GM12878 (cell line): ENCODE data around the gene AMPD2. TPM values are rescaled to one million over a fixed set of nuclear protein-coding genes. Genes with fewer than 3 reads are reported as not detected.

Source experiments
- ATAC-seq: fragments of 200-7000 bp; cut with Tn5 transposase; 3 replicates; pipeline ENCODE4 v1.9.1; 2020; ENCODE audit warnings: mild to moderate bottlenecking, moderate library complexity
- BruUV-seq: library from RNA; stranded (reverse); fragments of 400-500 nt; replicated peaks from 2 replicates; lab custom pipeline; 2021; lab: Mats Ljungman, UMichigan
- CTCF ChIA-PET: fragments of 300-600 bp; sonication (Branson Sonifier 250); formaldehyde crosslinking; extraction: SDS; loops from one replicate; lab custom pipeline; 2021; ENCODE audit warnings: inconsistent platforms; lab: Yijun Ruan, JAX
- POLR2A ChIA-PET: fragments of 350-600 bp; formaldehyde crosslinking; extraction: SDS; loops from one replicate; lab custom pipeline; 2021; ENCODE audit warnings: inconsistent platforms; lab: Charles Lee
- RAD21 ChIA-PET: fragments of 300-600 bp; sonication (Branson Sonifier 250); formaldehyde crosslinking; loops from one replicate; lab custom pipeline; 2023; ENCODE audit warnings: antibody characterized with exemption; ENCODE audit not compliant: unreplicated experiment; lab: Charles Lee
- SMC1A ChIA-PET: fragments of 300-600 bp; sonication (Branson Sonifier 250); formaldehyde crosslinking; loops from one replicate; lab custom pipeline; 2023; ENCODE audit not compliant: unreplicated experiment, uncharacterized antibody; lab: Charles Lee
- DNase-seq: peaks from one replicate; pipeline ENCODE4 v3.0.0-alpha.2; 2011; ENCODE audit warnings: low read depth, low spot score
- FAIRE-seq: peaks from 3 replicates; lab custom pipeline; 2011; peaks lifted over from hg19 to GRCh38; lab: Jason Lieb, UNC
- H2AFZ ChIP-seq: 2 replicates; pipeline ENCODE4 v1.6.0; 2011; ENCODE audit warnings: low read depth, low read length, control low read depth; ENCODE audit not compliant: control insufficient read depth
- H3K27ac ChIP-seq: 2 replicates; pipeline ENCODE4 v1.5.1; 2011; ENCODE audit warnings: control low read depth; ENCODE audit not compliant: control insufficient read depth, insufficient read depth
- H3K27me3 ChIP-seq, 2 experiments: replicated peaks in 1 of 2; 2 replicates each; pipeline versions ENCODE4 v1.6.0 to v1.6.1; 2011; ENCODE audit warnings: low read length in 1 of 2; ENCODE audit not compliant: control insufficient read depth in 2 of 2, insufficient read depth in 2 of 2
- H3K36me3 ChIP-seq, 2 experiments: 2 replicates each; pipeline ENCODE4 v1.5.1; 2011; ENCODE audit warnings: low read length in 1 of 2; ENCODE audit not compliant: control insufficient read depth in 2 of 2, insufficient read depth in 2 of 2
- H3K4me1 ChIP-seq: 2 replicates; pipeline ENCODE4 v1.6.1; 2011; ENCODE audit warnings: mild to moderate bottlenecking, low read length, moderate library complexity, mixed read lengths; ENCODE audit not compliant: control insufficient read depth, insufficient read depth
- H3K4me2 ChIP-seq: 2 replicates; pipeline ENCODE4 v1.6.0; 2011; ENCODE audit warnings: control low read depth; ENCODE audit not compliant: control insufficient read depth, insufficient read depth
- H3K4me3 ChIP-seq: fragments of 200-600 bp; sonication (generic); 2 replicates; pipeline ENCODE4 v1.5.1; 2016
- H3K79me2 ChIP-seq: 2 replicates; pipeline ENCODE4 v1.6.0; 2011; ENCODE audit warnings: low read length; ENCODE audit not compliant: control insufficient read depth, insufficient read depth
- H3K9ac ChIP-seq: 2 replicates; pipeline ENCODE4 v1.8.0; 2011; ENCODE audit warnings: low read length, control low read depth, mixed read lengths; ENCODE audit not compliant: control insufficient read depth, insufficient read depth
- H3K9me3 ChIP-seq: replicated peaks from 3 replicates; pipeline ENCODE4 v1.5.1; 2011; ENCODE audit warnings: mild to moderate bottlenecking, low read length; ENCODE audit not compliant: control insufficient read depth, insufficient read depth
- H4K20me1 ChIP-seq: 2 replicates; pipeline ENCODE4 v1.6.0; 2011; ENCODE audit not compliant: control insufficient read depth, insufficient read depth
- EED ChIP-seq: sonication (generic); IDR thresholded peaks from 2 replicates; pipeline ENCODE4 v1.6.1; 2016; ENCODE audit warnings: antibody characterized with exemption, low read depth
- POLR2A ChIP-seq: IDR thresholded peaks from 2 replicates; pipeline ENCODE4 v1.6.1; 2011; ENCODE audit warnings: low read depth, mild to moderate bottlenecking, low read length
- RAD21 ChIP-seq: IDR thresholded peaks from 2 replicates; pipeline ENCODE4 v1.6.1; 2011; ENCODE audit warnings: mild to moderate bottlenecking, low read depth, low read length, moderate library complexity; ENCODE audit not compliant: insufficient read depth
- RB1 ChIP-seq: fragments of 450-650 bp; formaldehyde crosslinking; IDR thresholded peaks from 2 replicates; pipeline ENCODE4 v1.6.1; 2017; ENCODE audit warnings: mild to moderate bottlenecking, borderline replicate concordance
- STAT1 ChIP-seq: fragments of 450-650 bp; conservative IDR thresholded peaks from 2 replicates; pipeline ENCODE4 v1.6.1; 2014; ENCODE audit warnings: antibody characterized with exemption, mild to moderate bottlenecking
- SUPT20H ChIP-seq: IDR thresholded peaks from 2 replicates; pipeline ENCODE4 v1.6.1; 2011; ENCODE audit warnings: low read depth, mild to moderate bottlenecking, low read length, moderate library complexity, borderline replicate concordance; ENCODE audit not compliant: control insufficient read depth
- TARDBP ChIP-seq: IDR thresholded peaks from 2 replicates; pipeline ENCODE4 v1.6.1; 2016; ENCODE audit warnings: borderline replicate concordance
- ZNF217 ChIP-seq: fragments of 450-650 bp; IDR thresholded peaks from 2 replicates; pipeline ENCODE4 v1.6.1; 2017; ENCODE audit warnings: antibody characterized with exemption, mild to moderate bottlenecking
- WGBS: methylation state at CpG from one replicate; pipeline ENCODE4 v1.1.6; 2016; ENCODE audit warnings: low lambda C conversion rate; ENCODE audit not compliant: insufficient replicate concordance, insufficient coverage; ENCODE audit errors: missing lambda C conversion rate; 5-methylcytosine and 5-hydroxymethylcytosine counted together
- in situ Hi-C: fragments of 300-500 bp; cut with MboI; formaldehyde crosslinking; loops from 9 replicates; pipeline ENCODE4 v1.14.3; 2018; ENCODE audit warnings: mixed read lengths
- intact Hi-C: fragments of 100-400 bp; cut with micrococcal nuclease; formaldehyde crosslinking; loops from one replicate; pipeline ENCODE4 v1.14.2; 2022; ENCODE audit not compliant: unreplicated experiment
- polyA plus RNA-seq, 11 experiments: library from polyadenylated mRNA; depleted of rRNA in 4 of 11; unstranded in 6 of 11; stranded (reverse) in 5 of 11; fragments of >200 nt; fragmentation: Nextera tagmentation in 4 of 11; fragmentation: Illumina TruSeq in 1 of 11; extraction: Ambion mirVana in 4 of 11; extraction: Trizol in 1 of 11; gene quantifications; 1 replicate in 1 of 11; 2 replicates in 10 of 11; pipeline versions ENCODE4 v1.2.1 to v1.2.3, GENCODE V29; 2011 to 2016; ENCODE audit warnings: inconsistent platforms in 2 of 11, missing spikeins in 2 of 11, low read depth in 1 of 11
- total RNA-seq, 4 experiments: library from RNA; depleted of rRNA in 3 of 4; stranded (reverse); fragments of >200 nt in 3 of 4; fragmentation: Illumina TruSeq in 1 of 4; extraction: Trizol in 1 of 4; gene quantifications; 2 replicates each; pipeline versions ENCODE4 v1.2.1 to v1.2.3, GENCODE V29; 2013 to 2021
- TF ChIP-seq, protein P1 (sequence below), 3 experiments: IDR thresholded peaks in 2 of 3; conservative IDR thresholded peaks in 1 of 3; 2 replicates each; pipeline ENCODE4 v1.5.1; 2011; ENCODE audit warnings: low read depth in 3 of 3, low read length in 3 of 3, mild to moderate bottlenecking in 3 of 3, control low read depth in 2 of 3, moderate library complexity in 2 of 3, inconsistent platforms in 1 of 3, mixed read lengths in 1 of 3; ENCODE audit not compliant: control insufficient read depth in 2 of 3, insufficient read depth in 1 of 3; ENCODE audit errors: extremely low read depth in 1 of 3
- TF ChIP-seq, protein P2 (sequence below): fragments of 450-650 bp; conservative IDR thresholded peaks from 2 replicates; pipeline ENCODE4 v1.6.1; 2017; ENCODE audit warnings: mild to moderate bottlenecking, moderate library complexity

AMPD2 gene
- total and polyA plus RNA-seq, 10 of the 15 experiments (the other 5 are each of a cell fraction or from before 2014, with no cell fraction given) = 2.0 to 75.9 (median 31.3) TPM

DNA sequence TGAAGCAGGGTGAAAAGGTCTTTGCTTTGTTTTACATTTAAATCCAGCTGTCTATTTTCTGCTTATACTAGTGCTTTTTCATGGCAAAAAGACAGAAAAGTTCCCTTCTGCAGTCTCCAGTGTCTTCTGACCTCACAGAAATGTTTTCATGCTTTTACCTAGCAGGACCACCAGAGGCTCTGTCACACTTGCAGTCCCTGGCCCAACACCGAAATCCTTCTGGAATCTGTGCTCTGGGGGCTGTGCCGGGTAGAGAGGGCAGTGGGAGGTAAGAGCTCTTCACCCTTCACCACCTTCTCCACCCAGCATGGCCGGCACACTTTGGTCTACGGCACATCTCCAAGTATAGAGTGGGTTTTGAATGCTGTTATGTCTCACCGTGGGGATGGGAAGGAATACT is 21.0 kb upstream of the AMPD2 start:
- no peak overlapping the region for H3K4me2 ChIP-seq
- ChIA-PET CTCF (interaction anchor here (1.1 to 1.7 kb wide), 2 partner anchors 13 to 42 kb away, joined by 3 to 10 read pairs; no protein-coding TSS in a partner anchor), POLR2A (no interaction called here), SMC1A (interaction anchor here (0.8 to 1.3 kb wide), 3 partner anchors 29 to 67 kb away, joined by 3 to 4 read pairs (median 3); no protein-coding TSS in a partner anchor), RAD21 (interaction anchor here (0.9 kb wide), 1 partner anchor 17 kb away, joined by 3 read pairs; no protein-coding TSS in a partner anchor)
- BruUV-seq = no TSS peak
- H4K20me1 ChIP-seq = no peaks in the 10 kb centered on the region
- WGBS = 97% methylated on average over 5 of the region's 5 CpGs
- DNase-seq (no peak), ATAC-seq (peak; percentile 48; the same call in 2 of the 3 replicates), FAIRE-seq (no peak)
- no peaks in the 10 kb centered on the region for H3K79me2 ChIP-seq
- peaks cover 0 to 14% of the 10 kb centered on the region in 2 experiments; a peak in 2 of 4 replicates for H3K36me3 ChIP-seq
- no peaks in the 10 kb centered on the region for H3K4me1 ChIP-seq
- in situ Hi-C loops (no loop called here), intact Hi-C loops (no loop called here)
- no peaks in the 10 kb centered on the region for H3K9me3 ChIP-seq
- no peaks in the 10 kb centered on the region for H3K27me3 ChIP-seq
- no peak overlapping the region for H2AFZ ChIP-seq
- no peak overlapping the region for H3K9ac ChIP-seq
- TF ChIP-seq EED (no peak), RAD21 (0 out of 2 replicates have a peak, but pooled peaks have one; percentile 13), ZNF217 (no peak), RB1 (no peak), STAT1 (no peak), SUPT20H (no peak), TARDBP (no peak), POLR2A (no peak)
- TF ChIP-seq, protein P1, sequence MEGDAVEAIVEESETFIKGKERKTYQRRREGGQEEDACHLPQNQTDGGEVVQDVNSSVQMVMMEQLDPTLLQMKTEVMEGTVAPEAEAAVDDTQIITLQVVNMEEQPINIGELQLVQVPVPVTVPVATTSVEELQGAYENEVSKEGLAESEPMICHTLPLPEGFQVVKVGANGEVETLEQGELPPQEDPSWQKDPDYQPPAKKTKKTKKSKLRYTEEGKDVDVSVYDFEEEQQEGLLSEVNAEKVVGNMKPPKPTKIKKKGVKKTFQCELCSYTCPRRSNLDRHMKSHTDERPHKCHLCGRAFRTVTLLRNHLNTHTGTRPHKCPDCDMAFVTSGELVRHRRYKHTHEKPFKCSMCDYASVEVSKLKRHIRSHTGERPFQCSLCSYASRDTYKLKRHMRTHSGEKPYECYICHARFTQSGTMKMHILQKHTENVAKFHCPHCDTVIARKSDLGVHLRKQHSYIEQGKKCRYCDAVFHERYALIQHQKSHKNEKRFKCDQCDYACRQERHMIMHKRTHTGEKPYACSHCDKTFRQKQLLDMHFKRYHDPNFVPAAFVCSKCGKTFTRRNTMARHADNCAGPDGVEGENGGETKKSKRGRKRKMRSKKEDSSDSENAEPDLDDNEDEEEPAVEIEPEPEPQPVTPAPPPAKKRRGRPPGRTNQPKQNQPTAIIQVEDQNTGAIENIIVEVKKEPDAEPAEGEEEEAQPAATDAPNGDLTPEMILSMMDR (IDR thresholded peaks at IDR 0.05 in 2 of 3, conservative IDR thresholded peaks at IDR 0.05 in 1 of 3; ENCODE audit: control insufficient read depth in 2 of 3, extremely low read depth in 1 of 3, insufficient read depth in 1 of 3, low read depth in 3 of 3, low read length in 3 of 3) = peak in 2 of 3 experiments; percentile 9 to 13; a peak in 1 of 6 replicates
- TF ChIP-seq, protein P2, sequence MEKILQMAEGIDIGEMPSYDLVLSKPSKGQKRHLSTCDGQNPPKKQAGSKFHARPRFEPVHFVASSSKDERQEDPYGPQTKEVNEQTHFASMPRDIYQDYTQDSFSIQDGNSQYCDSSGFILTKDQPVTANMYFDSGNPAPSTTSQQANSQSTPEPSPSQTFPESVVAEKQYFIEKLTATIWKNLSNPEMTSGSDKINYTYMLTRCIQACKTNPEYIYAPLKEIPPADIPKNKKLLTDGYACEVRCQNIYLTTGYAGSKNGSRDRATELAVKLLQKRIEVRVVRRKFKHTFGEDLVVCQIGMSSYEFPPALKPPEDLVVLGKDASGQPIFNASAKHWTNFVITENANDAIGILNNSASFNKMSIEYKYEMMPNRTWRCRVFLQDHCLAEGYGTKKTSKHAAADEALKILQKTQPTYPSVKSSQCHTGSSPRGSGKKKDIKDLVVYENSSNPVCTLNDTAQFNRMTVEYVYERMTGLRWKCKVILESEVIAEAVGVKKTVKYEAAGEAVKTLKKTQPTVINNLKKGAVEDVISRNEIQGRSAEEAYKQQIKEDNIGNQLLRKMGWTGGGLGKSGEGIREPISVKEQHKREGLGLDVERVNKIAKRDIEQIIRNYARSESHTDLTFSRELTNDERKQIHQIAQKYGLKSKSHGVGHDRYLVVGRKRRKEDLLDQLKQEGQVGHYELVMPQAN = no peak
- H3K27ac ChIP-seq = no peak overlapping the region
- no peak overlapping the region for H3K4me3 ChIP-seq
